Measurements from ENCODE around the gene ADAM21.

- no peak for TF ChIP-seq POLR2A (IDR thresholded peaks at IDR 0.05; ENCODE audit: low read depth)
- TF ChIP-seq, protein P1, sequence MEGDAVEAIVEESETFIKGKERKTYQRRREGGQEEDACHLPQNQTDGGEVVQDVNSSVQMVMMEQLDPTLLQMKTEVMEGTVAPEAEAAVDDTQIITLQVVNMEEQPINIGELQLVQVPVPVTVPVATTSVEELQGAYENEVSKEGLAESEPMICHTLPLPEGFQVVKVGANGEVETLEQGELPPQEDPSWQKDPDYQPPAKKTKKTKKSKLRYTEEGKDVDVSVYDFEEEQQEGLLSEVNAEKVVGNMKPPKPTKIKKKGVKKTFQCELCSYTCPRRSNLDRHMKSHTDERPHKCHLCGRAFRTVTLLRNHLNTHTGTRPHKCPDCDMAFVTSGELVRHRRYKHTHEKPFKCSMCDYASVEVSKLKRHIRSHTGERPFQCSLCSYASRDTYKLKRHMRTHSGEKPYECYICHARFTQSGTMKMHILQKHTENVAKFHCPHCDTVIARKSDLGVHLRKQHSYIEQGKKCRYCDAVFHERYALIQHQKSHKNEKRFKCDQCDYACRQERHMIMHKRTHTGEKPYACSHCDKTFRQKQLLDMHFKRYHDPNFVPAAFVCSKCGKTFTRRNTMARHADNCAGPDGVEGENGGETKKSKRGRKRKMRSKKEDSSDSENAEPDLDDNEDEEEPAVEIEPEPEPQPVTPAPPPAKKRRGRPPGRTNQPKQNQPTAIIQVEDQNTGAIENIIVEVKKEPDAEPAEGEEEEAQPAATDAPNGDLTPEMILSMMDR (IDR thresholded peaks at IDR 0.05), result no peak
Observed at GRCh38 chr14:70436867-70437266, 15.1 kb upstream of the ADAM21 start.

All from esophagus muscularis mucosa (tissue), 3 donors.